Ammon's horn (tissue), 1 donor: ENCODE measurements around the gene TRIM26.
"Not testable (repeated sequence)": the region's sequence is repeated elsewhere in the genome, so short reads cannot be mapped to it uniquely, and the experiment has no call there.

ENCODE experiments used
- DNase-seq: peaks from one replicate; pipeline ENCODE4 v3.0.0-alpha.2; 2016; ENCODE audit warnings: low spot score

The TRIM26 gene

DNA sequence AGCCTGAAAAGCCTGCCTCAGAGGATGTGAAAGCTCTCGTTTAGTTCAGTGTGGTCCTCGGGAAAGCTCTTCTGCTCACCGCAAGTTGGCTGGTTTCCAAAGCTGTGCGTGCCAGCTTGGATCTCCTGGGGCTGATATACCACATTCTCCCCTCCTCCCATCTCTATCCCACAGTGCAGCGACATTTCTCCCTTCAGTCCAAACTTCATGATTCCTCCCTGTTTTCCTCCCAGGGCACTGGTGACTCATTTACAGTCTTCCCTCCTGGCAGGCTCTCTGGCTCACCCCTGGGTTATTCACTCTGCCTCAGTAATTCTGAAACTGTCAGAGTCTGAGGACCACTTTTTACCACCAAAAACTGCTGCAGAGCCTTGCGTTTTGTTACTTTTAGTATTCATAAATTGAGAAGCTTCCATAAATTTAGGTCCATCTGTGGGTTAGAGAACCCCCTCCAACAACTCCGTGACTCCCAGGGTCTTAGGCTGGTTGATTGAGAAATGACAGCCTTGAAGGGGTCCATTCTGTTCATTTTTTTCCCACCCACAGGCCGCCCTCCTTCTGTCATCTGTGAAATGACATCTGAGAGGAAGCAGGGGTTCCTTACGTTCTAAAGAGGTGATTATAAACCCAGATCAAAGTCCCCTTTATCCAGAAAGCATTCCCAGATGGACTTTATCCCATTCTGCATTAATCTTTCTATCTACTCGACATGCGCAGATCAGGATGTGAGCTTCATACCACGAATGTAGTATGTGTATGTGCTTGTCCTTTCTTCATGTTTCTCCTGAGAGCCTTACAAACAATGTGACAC lies 58.3 kb downstream of the TRIM26 start:
- no peak for DNase-seq

DNA sequence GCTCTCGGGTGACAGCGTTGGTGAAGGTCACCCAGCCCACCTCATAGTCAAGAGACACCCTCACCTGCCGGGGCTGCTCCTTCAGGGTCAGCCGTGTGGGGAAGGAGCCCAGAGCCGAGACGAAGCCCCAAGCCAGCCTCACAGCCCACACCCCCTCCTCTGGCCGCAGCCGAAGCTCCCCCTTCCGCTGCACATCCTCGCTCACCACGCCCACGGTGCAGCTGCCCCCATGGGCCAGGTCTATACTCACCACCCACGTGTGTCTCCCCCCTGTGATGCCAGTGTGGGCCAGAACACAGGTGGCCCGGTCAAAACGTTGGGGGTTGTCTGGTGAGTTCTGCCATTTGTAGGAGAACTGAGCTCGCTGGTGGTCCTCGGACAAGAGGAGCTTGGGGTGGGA lies 59.1 kb downstream of the TRIM26 start:
- no peak for DNase-seq

DNA sequence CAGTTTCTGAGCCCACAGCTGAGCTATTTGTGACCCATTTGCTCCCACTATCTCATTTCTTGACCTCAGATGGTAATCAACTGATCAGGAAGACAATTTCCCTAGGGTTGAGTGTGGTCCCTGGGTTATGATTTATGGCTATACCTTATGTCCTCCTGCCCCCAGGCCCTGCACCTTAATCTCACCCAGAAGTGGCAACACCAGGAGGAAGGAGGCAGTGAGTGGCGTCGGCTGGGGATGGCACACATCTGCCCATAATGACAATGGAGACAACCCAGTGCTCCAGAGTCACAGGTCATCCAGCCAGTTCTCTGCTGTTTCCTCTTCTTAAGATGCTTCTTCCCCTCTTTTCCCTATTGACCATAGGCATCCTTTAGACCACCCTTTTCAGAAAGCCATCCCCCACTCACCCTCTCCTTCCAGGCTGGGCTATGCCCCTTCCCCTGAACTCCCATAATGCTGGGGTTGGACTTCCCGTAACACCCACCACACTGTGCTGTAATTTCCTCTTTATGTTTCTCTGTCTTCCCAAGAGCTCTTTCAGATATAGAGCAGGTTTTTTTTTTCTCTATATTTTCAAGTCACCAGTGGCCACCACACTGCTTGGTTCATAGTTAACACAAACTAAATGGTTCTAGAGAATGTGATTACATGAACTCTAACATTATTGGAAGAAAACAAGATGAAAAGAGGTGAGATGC lies 60.1 kb downstream of the TRIM26 start:
- DNase-seq: no peak

DNA sequence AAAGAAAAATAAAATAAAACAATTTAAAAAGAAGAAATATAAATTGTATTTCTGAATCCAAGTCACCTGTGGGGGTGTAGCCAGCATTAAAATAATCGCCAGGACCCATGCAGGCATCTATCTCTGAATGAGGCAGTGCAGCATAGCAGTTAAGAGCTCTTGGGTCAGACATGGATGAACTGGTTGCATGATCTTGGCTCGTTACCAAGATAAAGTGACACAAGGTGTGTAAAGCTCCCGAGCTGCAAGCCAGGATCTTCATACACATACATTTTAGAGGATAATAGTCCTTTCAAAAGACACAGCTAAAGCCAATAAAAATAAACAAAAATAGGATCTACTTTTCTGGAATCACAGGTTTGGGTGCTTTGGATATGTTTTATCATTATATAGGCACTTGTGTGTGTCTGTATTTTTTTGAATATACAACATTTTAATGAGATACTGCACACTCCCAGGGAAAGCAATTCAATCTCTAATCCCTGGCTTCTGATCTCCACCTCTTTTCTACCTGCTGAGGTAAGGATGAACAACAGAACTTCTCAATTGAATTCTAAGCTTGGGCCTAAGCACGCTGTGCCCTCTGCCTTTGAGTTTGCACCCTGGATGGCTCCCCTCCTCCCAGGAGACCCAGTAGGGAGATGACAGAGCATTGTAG lies 61.1 kb downstream of the TRIM26 start:
- DNase-seq: no peak

DNA sequence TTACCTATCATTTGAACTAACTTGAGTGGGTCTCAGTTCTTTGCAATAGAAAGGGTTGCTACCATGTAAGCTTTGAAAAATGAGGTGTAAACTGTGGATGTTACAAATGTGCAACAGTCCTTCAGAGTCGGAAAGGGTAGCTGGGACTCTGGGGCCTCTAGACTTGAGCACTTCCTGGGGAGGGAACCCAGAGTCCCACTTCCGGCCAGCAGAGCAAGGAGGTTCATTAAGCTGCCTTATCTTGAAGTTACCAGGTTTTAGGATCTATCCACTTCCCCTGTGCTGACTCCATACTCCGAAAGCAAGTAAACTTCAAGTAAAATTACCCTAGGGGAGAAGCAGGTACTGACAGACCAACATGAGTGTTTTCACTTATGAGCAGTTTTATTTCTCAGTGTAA lies 61.6 kb downstream of the TRIM26 start:
- DNase-seq: no peak

DNA sequence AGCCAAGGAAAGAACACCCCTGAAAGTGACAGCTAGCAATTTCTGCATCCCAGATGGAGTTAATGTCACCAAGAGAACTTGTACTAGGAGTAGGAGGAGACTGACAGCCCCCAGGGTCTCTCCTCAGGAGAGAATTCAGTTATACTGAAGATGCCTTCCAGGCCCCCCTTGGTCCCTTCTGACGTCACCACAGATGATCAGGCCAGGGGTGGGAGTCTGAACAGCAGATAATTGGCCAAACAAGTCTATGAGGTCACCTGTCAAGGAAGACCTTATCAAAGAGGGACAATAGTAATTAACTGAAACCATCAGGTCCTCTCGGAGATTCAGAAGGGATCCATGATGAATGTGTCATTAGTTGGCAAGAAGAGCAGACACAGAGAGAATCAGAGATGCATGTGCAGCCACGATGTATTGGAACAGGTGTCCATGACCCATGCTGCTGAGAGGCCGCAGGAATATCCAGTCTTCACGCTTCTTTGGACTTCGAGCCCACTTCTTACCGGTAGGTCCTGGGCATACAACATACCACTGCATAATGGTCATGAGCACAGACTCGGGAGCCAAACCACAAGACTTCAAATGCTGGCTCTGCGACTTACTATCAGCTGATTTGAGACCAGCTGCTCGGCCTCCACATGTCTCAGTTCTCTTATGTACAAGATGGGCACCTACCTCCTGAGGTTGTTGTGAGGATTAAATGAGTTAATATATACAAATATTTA lies 62.4 kb downstream of the TRIM26 start:
- DNase-seq: no peak

DNA sequence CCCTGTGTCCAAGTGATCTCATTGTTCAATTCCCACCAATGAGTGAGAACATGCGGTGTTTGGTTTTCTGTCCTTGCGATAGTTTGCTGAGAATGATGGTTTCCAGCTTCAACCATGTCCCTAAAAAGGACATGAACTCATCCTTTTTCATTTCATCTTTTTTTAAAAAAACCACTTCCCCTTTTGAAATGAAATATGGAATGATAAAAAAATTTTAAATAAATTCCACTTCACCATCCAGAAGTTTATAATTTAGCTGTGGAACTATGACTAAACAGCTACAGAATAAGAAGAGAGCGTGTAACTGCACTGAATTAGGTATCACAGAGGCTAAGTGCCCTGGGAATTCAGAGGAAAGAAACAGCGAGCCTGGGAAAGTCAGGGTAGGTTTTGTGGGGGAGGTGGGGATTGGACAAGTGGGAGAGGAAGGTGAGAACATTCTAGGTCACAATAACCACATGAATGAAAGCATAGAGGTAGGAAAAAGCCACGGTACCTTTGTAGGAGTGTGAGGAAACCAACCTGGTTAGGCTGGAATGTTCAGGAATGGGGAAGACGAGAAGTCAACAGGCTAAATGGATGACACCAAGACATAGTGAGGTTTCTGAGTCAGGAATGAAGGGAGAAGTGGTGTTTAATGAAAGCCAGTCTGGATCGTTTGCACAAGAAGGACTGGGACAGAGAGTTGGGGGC lies 63.2 kb downstream of the TRIM26 start:
- DNase-seq: no peak

DNA sequence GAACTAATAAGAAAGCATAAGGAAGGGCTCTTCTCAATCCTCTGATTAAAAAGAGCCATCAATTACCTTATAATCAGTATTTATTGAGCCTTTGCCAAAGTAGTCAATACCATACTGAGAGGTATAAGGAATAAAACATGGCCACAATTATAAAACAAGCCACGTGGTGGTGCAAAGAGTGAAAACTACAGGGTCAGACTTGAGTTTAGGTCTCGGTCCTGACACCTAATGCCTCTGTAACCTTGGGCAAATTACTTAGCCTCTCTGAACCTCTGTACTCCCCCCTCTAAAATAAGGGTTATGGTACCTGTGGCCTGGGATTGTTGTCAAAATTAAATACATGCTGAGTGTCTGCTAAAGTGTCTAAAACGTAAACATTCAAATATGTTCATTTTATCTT lies 64.0 kb downstream of the TRIM26 start:
- DNase-seq: no peak

DNA sequence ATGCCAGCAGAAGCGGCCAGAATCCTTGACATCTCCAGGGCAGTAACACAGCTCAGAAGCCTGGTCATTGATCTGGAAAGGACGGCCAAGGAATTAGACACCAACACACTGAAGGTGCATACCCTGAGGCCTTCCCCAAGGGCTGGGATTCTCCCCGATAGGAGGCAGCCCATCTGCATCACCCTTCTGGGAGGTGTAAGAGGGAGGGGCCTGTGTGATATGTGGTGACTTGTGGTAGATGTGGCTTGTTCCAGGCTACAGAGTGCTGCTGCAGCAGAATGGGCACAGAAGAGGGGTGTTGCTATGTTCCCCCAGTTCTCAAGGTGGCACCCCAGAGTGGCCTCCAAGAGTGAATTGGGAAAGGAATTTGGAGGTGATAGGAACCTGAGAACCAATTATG lies 66.1 kb downstream of the TRIM26 start:
- no peak for DNase-seq

DNA sequence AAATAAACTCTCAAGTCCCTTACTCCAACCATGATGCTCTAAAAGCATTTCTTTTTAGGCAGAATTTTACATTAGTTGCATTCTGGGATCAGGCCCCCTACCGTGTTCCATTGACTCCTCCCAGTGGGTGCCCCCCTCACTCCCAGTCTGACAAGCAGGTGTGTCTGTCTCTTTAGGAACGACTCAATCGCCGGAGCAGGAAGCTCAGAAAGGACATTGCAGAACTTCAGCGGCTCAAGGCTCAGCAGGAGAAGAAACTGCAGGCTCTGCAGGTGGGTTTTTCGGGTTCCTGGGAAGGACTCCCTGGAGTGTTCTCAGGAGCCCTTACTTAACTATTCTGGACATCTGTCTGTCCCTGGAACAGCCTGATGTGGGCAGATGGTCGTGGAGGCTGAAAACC lies 67.4 kb downstream of the TRIM26 start:
- DNase-seq: no peak

DNA sequence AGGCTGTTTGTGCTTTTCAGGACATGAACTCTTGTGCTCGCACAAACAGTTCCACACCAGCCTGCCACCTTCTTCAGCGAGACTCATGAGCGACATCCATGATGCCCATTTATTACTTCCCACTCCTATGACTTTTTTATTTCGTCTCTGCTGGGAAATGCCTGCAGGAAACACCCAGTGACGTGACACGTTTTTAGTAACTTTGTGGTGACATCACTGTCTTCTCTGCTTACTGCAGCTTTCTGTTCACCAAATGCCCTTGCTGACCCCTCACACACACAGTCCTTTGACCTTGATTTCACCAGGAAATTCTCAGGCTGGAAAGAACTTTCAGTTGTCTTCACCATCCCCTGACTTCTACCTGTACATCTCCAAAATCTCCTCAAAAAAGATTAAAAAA lies 68.4 kb downstream of the TRIM26 start:
- no peak for DNase-seq

DNA sequence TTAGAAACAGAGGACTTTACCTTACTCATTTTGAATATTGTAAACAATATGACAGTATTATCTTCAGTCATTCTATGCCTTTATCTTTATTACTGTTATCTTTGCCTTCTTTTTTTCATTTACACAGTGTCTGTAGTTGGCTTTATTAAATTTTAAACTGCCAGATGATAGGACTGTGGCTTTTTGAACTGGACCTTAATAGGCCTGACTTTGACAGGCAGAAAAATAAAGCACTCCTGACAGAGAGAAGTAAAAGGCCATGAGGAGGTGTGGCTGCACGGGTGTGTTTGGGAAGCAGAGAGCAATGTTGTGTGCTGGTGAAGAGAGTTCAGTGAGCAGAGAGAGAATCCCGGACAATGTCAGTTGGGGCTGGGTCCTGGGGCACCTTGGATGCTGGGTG lies 69.4 kb downstream of the TRIM26 start:
- no peak for DNase-seq

DNA sequence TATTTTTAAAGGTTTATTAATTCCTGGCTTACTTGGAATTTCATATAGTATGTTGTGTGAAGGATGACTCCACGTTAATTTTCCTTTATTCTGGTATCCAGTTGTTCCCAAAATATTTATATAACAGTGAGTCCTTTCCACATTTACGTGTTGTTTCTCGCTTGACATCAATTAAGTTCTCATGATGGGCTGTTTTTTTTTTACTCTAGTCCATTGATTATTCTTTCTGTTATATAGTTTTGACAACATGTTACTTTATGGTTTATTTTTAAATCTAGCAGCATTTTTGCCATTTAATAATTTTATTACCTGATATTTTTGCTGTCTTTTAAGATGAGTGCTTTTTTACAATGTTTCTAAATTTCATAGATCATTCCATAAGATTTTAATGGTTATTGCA lies 70.5 kb downstream of the TRIM26 start:
- no peak for DNase-seq

DNA sequence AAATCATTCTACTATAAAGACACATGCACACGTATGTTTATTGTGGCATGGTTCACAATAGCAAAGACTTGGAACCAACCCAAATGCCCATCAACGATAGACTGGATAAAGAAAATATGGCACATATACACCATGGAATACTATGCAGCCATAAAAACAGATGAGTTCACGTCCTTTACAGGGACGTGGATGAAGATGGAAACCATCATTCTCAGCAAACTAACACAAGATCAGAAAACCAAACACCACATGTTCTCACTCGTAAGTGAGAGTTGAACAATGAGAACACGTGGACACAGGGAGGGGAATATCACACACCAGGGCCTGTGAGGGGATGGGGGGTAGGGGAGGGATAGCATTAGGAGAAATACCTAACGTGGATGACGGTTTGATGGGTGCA lies 73.0 kb downstream of the TRIM26 start:
- DNase-seq: not testable (repeated sequence)

DNA sequence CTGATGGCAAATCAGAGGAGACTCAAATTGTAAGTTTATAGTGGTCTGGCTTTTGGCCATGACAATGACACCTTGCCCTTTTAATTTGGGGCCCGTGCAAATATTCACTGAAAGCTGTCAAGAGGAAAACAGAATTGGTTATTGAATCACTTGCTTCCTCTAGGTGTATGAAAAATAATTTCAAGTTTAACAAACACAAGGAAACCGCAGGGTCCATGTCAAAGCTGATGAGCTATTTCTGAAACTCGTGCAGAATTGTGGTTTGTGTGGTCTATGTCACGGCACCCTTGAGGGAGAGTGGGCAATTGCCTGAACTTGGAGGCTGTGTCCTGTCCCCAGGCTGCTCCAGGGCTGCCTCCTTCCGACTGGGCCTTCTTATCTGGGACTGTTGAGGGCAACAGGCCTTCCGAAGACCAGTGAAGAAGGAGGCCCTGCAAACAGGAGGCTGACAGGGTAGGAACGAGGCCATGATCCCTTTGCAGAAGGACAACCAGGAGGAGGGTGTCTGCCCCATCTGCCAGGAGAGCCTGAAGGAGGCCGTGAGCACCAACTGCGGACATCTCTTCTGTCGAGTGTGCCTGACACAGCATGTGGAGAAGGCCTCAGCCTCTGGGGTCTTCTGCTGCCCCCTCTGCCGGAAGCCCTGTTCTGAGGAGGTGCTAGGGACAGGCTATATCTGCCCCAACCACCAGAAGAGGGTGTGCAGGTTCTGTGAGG lies 76.5 kb downstream of the TRIM26 start:
- no peak for DNase-seq

DNA sequence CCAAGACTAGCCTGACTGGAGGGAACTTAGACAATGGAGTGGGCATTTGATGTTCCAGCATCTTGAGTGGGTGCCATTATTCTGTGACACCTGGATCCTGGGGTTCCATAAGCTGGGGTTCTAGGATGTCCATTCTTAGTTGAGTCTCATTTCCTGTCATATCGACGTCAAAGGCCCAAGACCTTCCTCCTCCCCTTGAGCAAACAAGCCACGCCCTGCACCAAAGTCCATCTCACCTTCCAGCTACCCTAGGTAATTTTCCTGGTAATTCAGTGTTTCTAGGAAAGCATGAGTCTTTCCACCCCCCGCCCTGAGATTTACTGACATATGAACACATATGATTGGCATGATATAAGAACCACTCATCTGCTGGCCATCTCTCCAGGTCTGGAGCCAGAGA lies 77.4 kb downstream of the TRIM26 start, which contains the start of gene TRIM40:
Gene TRIM40 (plus strand): TSS at position 384 of the 400 bp plus-strand sequence. CDS start 897 bp downstream, outside the sequence.
- DNase-seq: no peak

DNA sequence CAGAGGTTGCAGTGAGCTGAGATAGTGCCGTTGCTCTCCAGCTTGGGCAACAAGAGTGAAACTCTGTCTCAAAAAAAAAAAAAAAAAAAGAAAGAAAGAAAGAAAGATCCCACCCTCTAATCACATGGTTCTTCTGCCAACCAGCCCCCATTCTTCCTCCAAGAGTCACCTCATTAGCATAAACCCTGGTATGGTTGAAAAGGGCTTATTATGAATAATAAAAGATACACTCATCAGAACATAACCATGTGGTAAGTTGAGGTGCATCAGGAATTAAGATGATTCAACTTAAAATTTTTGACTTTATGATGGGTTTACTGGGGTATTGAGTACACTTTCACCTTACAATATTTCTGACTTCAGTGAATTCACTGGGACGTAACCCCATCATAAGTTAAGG lies 78.1 kb downstream of the TRIM26 start:
- no peak for DNase-seq
